CD14-positive monocyte (primary cell): ENCODE measurements around the gene EXOC4. TPM values are rescaled to one million over a fixed set of nuclear protein-coding genes. Genes with fewer than 3 reads are reported as not detected.

Source experiments
- DNase-seq, 3 donors: peaks; one replicate each; pipeline ENCODE4 v3.0.0-alpha.2; 2011 to 2022
- H2AFZ ChIP-seq: 2 replicates; pipeline ENCODE4 v1.6.0; 2012; ENCODE audit warnings: mild to moderate bottlenecking, low read depth, low read length, inconsistent platforms; ENCODE audit not compliant: insufficient read depth, poor library complexity, severe bottlenecking
- H3K27ac ChIP-seq, 2 donors: 1 replicate in 1 of 2; 2 replicates in 1 of 2; pipeline ENCODE4 v1.5.1; 2012 to 2013; ENCODE audit warnings: low read length in 2 of 2, control low read depth in 1 of 2, inconsistent platforms in 1 of 2, low read depth in 1 of 2, mild to moderate bottlenecking in 1 of 2
- H3K27me3 ChIP-seq, 2 donors: one replicate each; pipeline versions ENCODE4 v1.6.0 to v1.6.1; 2011 to 2013; ENCODE audit warnings: low read length in 2 of 2; ENCODE audit not compliant: control insufficient read depth in 2 of 2, insufficient read depth in 2 of 2
- H3K36me3 ChIP-seq, 2 donors: replicated peaks in 1 of 2; 1 replicate in 1 of 2; 2 replicates in 1 of 2; pipeline versions ENCODE4 v1.5.1 to v1.6.1; 2012 to 2013; ENCODE audit warnings: low read length in 2 of 2, control low read depth in 1 of 2, inconsistent platforms in 1 of 2, mild to moderate bottlenecking in 1 of 2; ENCODE audit not compliant: insufficient read depth in 2 of 2, control insufficient read depth in 1 of 2
- H3K4me1 ChIP-seq, 2 donors: 1 replicate in 1 of 2; 2 replicates in 1 of 2; pipeline versions ENCODE4 v1.5.1 to v1.6.1; 2012 to 2013; ENCODE audit warnings: low read length in 2 of 2, control low read depth in 1 of 2, inconsistent platforms in 1 of 2, mild to moderate bottlenecking in 1 of 2, moderate library complexity in 1 of 2; ENCODE audit not compliant: insufficient read depth in 2 of 2, control insufficient read depth in 1 of 2
- H3K4me2 ChIP-seq: replicated peaks from 2 replicates; pipeline ENCODE3; 2012; ENCODE audit warnings: low read length, moderate library complexity, mild to moderate bottlenecking; ENCODE audit not compliant: poor library complexity, severe bottlenecking; ENCODE audit errors: extremely low read depth
- H3K4me3 ChIP-seq, 3 experiments: fragments of 200-600 bp in 1 of 3; sonication (generic) in 1 of 3; replicated peaks in 1 of 3; 1 replicate in 2 of 3; 2 replicates in 1 of 3; pipeline ENCODE4 v1.5.1; 2011 to 2013; ENCODE audit warnings: low read length in 3 of 3, mild to moderate bottlenecking in 3 of 3, control low read depth in 2 of 3, low read depth in 2 of 3, inconsistent platforms in 1 of 3, moderate library complexity in 1 of 3
- H3K79me2 ChIP-seq: 2 replicates; pipeline ENCODE4 v1.6.0; 2012; ENCODE audit warnings: mild to moderate bottlenecking, control low read depth, inconsistent platforms, low read length, moderate library complexity; ENCODE audit not compliant: insufficient read depth
- H3K9ac ChIP-seq: 2 replicates; pipeline ENCODE4 v1.6.0; 2017; ENCODE audit warnings: low read length, mild to moderate bottlenecking; ENCODE audit not compliant: insufficient read depth, poor library complexity, severe bottlenecking
- H3K9me3 ChIP-seq, 2 donors: replicated peaks in 1 of 2; 1 replicate in 1 of 2; 2 replicates in 1 of 2; pipeline versions ENCODE4 v1.5.1 to v1.6.1; 2012 to 2013; ENCODE audit warnings: low read length in 2 of 2, control low read depth in 1 of 2; ENCODE audit not compliant: control insufficient read depth in 1 of 2, insufficient read depth in 1 of 2
- H4K20me1 ChIP-seq: 2 replicates; pipeline ENCODE4 v1.6.0; 2012; ENCODE audit warnings: mild to moderate bottlenecking, low read length, control low read depth, moderate library complexity; ENCODE audit not compliant: insufficient read depth
- H3K27ac Mint-ChIP-seq, 7 donors: one replicate each; pipeline ENCODE4 v1.8.0; 2020; ENCODE audit warnings: mild to moderate bottlenecking in 7 of 7, mixed read lengths in 7 of 7, moderate library complexity in 6 of 7, inconsistent platforms in 2 of 7
- H3K27me3 Mint-ChIP-seq, 3 donors: one replicate each; pipeline ENCODE4 v1.8.0; 2021 to 2022; ENCODE audit warnings: low read depth in 3 of 3, mild to moderate bottlenecking in 3 of 3, mixed read lengths in 3 of 3, moderate library complexity in 3 of 3, inconsistent platforms in 1 of 3
- H3K36me3 Mint-ChIP-seq, 2 donors: one replicate each; pipeline ENCODE4 v1.8.0; 2020; ENCODE audit warnings: mixed read lengths in 2 of 2, inconsistent platforms in 1 of 2, mild to moderate bottlenecking in 1 of 2
- H3K4me1 Mint-ChIP-seq: one replicate; pipeline ENCODE4 v1.8.0; 2020; ENCODE audit warnings: mild to moderate bottlenecking, mixed read lengths
- H3K4me3 Mint-ChIP-seq, 2 donors: one replicate each; pipeline ENCODE4 v1.8.0; 2020; ENCODE audit warnings: mild to moderate bottlenecking in 2 of 2, mixed read lengths in 2 of 2, moderate library complexity in 1 of 2
- H3K9me3 Mint-ChIP-seq, 7 donors: one replicate each; pipeline ENCODE4 v1.8.0; 2020 to 2022; ENCODE audit warnings: mixed read lengths in 7 of 7, mild to moderate bottlenecking in 6 of 7, moderate library complexity in 6 of 7, inconsistent platforms in 2 of 7
- WGBS: methylation state at CpG from one replicate; pipeline ENCODE4 v1.1.5; 2013; ENCODE audit warnings: missing lambda C conversion rate; ENCODE audit not compliant: insufficient coverage; 5-methylcytosine and 5-hydroxymethylcytosine counted together
- intact Hi-C, 2 donors: fragments of 100-400 bp; cut with micrococcal nuclease; formaldehyde crosslinking; loops; one replicate each; pipeline versions ENCODE4 v1.15.0 to v1.15.1; 2023
- polyA plus RNA-seq, 3 donors: library from polyadenylated mRNA; depleted of rRNA in 1 of 3; unstranded in 2 of 3; stranded (reverse) in 1 of 3; fragments of 300-500 nt in 2 of 3; fragments of >200 nt in 1 of 3; fragmentation: Illumina TruSeq in 2 of 3; gene quantifications; 1 replicate in 2 of 3; 2 replicates in 1 of 3; pipeline ENCODE4 v1.2.3, GENCODE V29; 2012 to 2021
- TF ChIP-seq, protein P1 (sequence below): fragments of 200-600 bp; IDR thresholded peaks from one replicate; pipeline ENCODE4 v1.8.0; 2022; ENCODE audit warnings: antibody characterized with exemption, mild to moderate bottlenecking

The EXOC4 gene
- polyA plus RNA-seq, 3 donors: 20.6 to 22.3 (median 22.3) TPM

DNA sequence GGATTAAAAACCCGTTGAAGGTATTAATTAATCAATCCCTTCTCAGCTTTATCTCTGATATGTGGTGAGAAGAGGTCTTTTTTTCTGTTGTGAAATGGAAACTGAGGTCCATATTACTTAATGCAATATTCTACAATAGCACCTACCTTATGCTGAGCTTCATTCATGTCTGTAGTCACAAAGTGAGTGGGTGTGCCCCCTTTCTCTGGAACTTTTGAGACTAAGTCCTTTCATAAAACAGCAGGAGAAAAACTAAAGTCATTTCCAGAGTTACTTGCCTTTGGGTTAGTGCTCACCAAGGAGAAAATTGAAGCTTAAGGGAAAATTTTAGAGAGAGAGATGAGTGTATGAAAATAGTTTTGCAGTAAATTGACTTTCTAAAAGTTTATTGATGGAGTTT lies 61.2 kb downstream of the EXOC4 start:
- DNase-seq: no peak
- Mint-ChIP-seq H3K36me3 (peaks cover 30 to 33% of the 10 kb centered on the region in 2 donors), H3K4me3 (no peak overlapping the region), H3K9me3 (no peaks in the 10 kb centered on the region), H3K27me3 (no peaks in the 10 kb centered on the region), H3K27ac (no peak overlapping the region), H3K4me1 (peaks cover 4% of the 10 kb centered on the region)
- intact Hi-C loops: no loop called here
- no peaks in the 10 kb centered on the region for H3K27me3 ChIP-seq
- TF ChIP-seq, protein P1, sequence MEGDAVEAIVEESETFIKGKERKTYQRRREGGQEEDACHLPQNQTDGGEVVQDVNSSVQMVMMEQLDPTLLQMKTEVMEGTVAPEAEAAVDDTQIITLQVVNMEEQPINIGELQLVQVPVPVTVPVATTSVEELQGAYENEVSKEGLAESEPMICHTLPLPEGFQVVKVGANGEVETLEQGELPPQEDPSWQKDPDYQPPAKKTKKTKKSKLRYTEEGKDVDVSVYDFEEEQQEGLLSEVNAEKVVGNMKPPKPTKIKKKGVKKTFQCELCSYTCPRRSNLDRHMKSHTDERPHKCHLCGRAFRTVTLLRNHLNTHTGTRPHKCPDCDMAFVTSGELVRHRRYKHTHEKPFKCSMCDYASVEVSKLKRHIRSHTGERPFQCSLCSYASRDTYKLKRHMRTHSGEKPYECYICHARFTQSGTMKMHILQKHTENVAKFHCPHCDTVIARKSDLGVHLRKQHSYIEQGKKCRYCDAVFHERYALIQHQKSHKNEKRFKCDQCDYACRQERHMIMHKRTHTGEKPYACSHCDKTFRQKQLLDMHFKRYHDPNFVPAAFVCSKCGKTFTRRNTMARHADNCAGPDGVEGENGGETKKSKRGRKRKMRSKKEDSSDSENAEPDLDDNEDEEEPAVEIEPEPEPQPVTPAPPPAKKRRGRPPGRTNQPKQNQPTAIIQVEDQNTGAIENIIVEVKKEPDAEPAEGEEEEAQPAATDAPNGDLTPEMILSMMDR: no peak
- no peak overlapping the region for H2AFZ ChIP-seq
- H3K4me1 ChIP-seq: peaks cover 0 to 7% of the 10 kb centered on the region in 2 donors
- H3K9ac ChIP-seq: no peak overlapping the region
- no peak overlapping the region for H3K4me3 ChIP-seq
- no peaks in the 10 kb centered on the region for H3K79me2 ChIP-seq
- H4K20me1 ChIP-seq: no peaks in the 10 kb centered on the region
- no peak overlapping the region for H3K4me2 ChIP-seq
- no CpG with 5 or more reads among the region's 1 CpG for WGBS
- H3K27ac ChIP-seq: no peak overlapping the region
- H3K36me3 ChIP-seq: peaks cover 4 to 35% of the 10 kb centered on the region in 2 donors
- no peaks in the 10 kb centered on the region for H3K9me3 ChIP-seq

GRCh38 chr7:133315332-133316040 lies 62.6 kb downstream of the EXOC4 start:
- Mint-ChIP-seq H3K4me1 (peaks cover 4% of the 10 kb centered on the region), H3K36me3 (peaks cover 33 to 39% of the 10 kb centered on the region in 2 donors), H3K4me3 (no peak overlapping the region), H3K9me3 (peaks cover 0 to 2% (median 0%) of the 10 kb centered on the region in 7 donors), H3K27me3 (no peaks in the 10 kb centered on the region), H3K27ac (peak overlapping the region in 1 of 7 donors; percentile 13)
- no peak overlapping the region for H3K9ac ChIP-seq
- no peak overlapping the region for H3K4me2 ChIP-seq
- H3K9me3 ChIP-seq: no peaks in the 10 kb centered on the region
- no peaks in the 10 kb centered on the region for H3K79me2 ChIP-seq
- H3K27me3 ChIP-seq: no peaks in the 10 kb centered on the region
- no peak for DNase-seq
- no peak overlapping the region for H2AFZ ChIP-seq
- no peak overlapping the region for H3K4me3 ChIP-seq
- TF ChIP-seq, protein P1: no peak
- H3K27ac ChIP-seq: no peak overlapping the region
- peaks cover 0 to 7% of the 10 kb centered on the region in 2 donors for H3K4me1 ChIP-seq
- H4K20me1 ChIP-seq: no peaks in the 10 kb centered on the region
- 100% methylated on average over 2 of the region's 6 CpGs for WGBS
- peaks cover 7 to 30% of the 10 kb centered on the region in 2 donors for H3K36me3 ChIP-seq
- intact Hi-C loops: no loop called here
